SK-N-SH (cell line): ENCODE measurements around the gene NMNAT1. TPM values are rescaled to one million over a fixed set of nuclear protein-coding genes. Genes with fewer than 3 reads are reported as not detected.

Experiments
- CTCF ChIA-PET: fragments of 300-600, 350-600 bp; formaldehyde crosslinking; extraction: SDS; loops from one replicate; lab custom pipeline; 2021; lab: Yijun Ruan, JAX
- POLR2A ChIA-PET: fragments of 350-600 bp; sonication (Branson Sonifier 250); formaldehyde crosslinking; extraction: SDS; loops from one replicate; lab custom pipeline; 2020; ENCODE audit warnings: antibody characterized with exemption, inconsistent platforms; lab: Yijun Ruan, JAX
- DNase-seq: peaks from one replicate; pipeline ENCODE4 v3.0.0; 2012
- H2AFZ ChIP-seq: fragments of 200-600 bp; sonication (generic); 2 replicates; pipeline ENCODE4 v1.8.1; 2016; ENCODE audit warnings: antibody characterized with exemption, mild to moderate bottlenecking, low read depth
- H3F3A ChIP-seq: fragments of 200-600 bp; sonication (generic); replicated peaks from 2 replicates; pipeline ENCODE3; 2016; ENCODE audit warnings: antibody characterized with exemption, mild to moderate bottlenecking; ENCODE audit not compliant: insufficient read depth
- H3K27ac ChIP-seq, 2 experiments: fragments of 200-500 bp in 1 of 2; fragments of 200-600 bp in 1 of 2; sonication (Bioruptor generic) in 1 of 2; sonication (generic), shearing (Covaris generic) in 1 of 2; 2 replicates each; pipeline versions ENCODE4 v1.5.1 to v1.6.1; 2014 to 2016; ENCODE audit warnings: low read depth in 2 of 2, inconsistent platforms in 1 of 2, low read length in 1 of 2, mild to moderate bottlenecking in 1 of 2, mixed read lengths in 1 of 2
- H3K27me3 ChIP-seq: fragments of 200-600 bp; sonication (generic), shearing (Covaris generic); 2 replicates; pipeline ENCODE4 v1.6.1; 2016; ENCODE audit warnings: mixed run types; ENCODE audit not compliant: insufficient read depth
- H3K36me3 ChIP-seq, 2 experiments: fragments of 200-500 bp in 1 of 2; fragments of 200-600 bp in 1 of 2; sonication (Bioruptor generic) in 1 of 2; sonication (generic) in 1 of 2; replicated peaks in 1 of 2; 2 replicates each; pipeline versions ENCODE3 to v1.5.1; 2014 to 2016; ENCODE audit warnings: low read length in 1 of 2, mild to moderate bottlenecking in 1 of 2; ENCODE audit not compliant: insufficient read depth in 2 of 2, control insufficient read depth in 1 of 2
- H3K4me1 ChIP-seq, 2 experiments: fragments of 200-500 bp in 1 of 2; fragments of 200-600 bp in 1 of 2; sonication (Bioruptor generic) in 1 of 2; sonication (generic), shearing (Covaris generic) in 1 of 2; 2 replicates each; pipeline versions ENCODE4 v1.5.1 to v1.6.1; 2014 to 2016; ENCODE audit warnings: low read depth in 1 of 2, low read length in 1 of 2, mixed run types in 1 of 2; ENCODE audit not compliant: insufficient read depth in 2 of 2, control insufficient read depth in 1 of 2
- H3K4me2 ChIP-seq: fragments of 200-600 bp; sonication (generic), shearing (Covaris generic); 2 replicates; pipeline ENCODE4 v1.6.1; 2017; ENCODE audit warnings: mixed run types
- H3K4me3 ChIP-seq, 2 experiments: fragments of 200-500 bp in 1 of 2; fragments of 200-600 bp in 1 of 2; sonication (Bioruptor generic) in 1 of 2; sonication (generic), shearing (Covaris generic) in 1 of 2; 2 replicates each; pipeline versions ENCODE4 v1.5.1 to v1.8.1; 2014 to 2016; ENCODE audit warnings: low read depth in 2 of 2, inconsistent platforms in 1 of 2, low read length in 1 of 2, mild to moderate bottlenecking in 1 of 2, mixed read lengths in 1 of 2, moderate library complexity in 1 of 2
- H3K79me2 ChIP-seq: fragments of 200-600 bp; sonication (generic); 2 replicates; pipeline ENCODE4 v1.8.1; 2017; ENCODE audit warnings: mild to moderate bottlenecking; ENCODE audit not compliant: insufficient read depth
- H3K9ac ChIP-seq: fragments of 200-600 bp; sonication (generic); 2 replicates; pipeline ENCODE4 v1.6.1; 2017; ENCODE audit warnings: mixed run types
- H3K9me2 ChIP-seq: fragments of 200-600 bp; sonication (generic); 2 replicates; pipeline ENCODE4 v1.6.1; 2017; ENCODE audit warnings: mixed run types
- H3K9me3 ChIP-seq: fragments of 200-600 bp; sonication (generic); 2 replicates; pipeline ENCODE4 v1.6.1; 2017; ENCODE audit warnings: mixed run types, mild to moderate bottlenecking, moderate library complexity
- H4K20me1 ChIP-seq: fragments of 200-600 bp; sonication (generic); 2 replicates; pipeline ENCODE4 v1.6.1; 2017; ENCODE audit warnings: mild to moderate bottlenecking, mixed run types; ENCODE audit not compliant: insufficient read depth
- CHD2 ChIP-seq: fragments of 150-350 bp; IDR thresholded peaks from 2 replicates; pipeline ENCODE4 v1.6.1; 2018; ENCODE audit warnings: low read length; ENCODE audit not compliant: partially characterized antibody
- FOXM1 ChIP-seq: IDR thresholded peaks from 2 replicates; pipeline ENCODE4 v1.4.0; 2012; ENCODE audit warnings: low read depth, mild to moderate bottlenecking
- GATA2 ChIP-seq: sonication (generic); formaldehyde crosslinking; IDR thresholded peaks from 2 replicates; pipeline ENCODE4 v1.5.0; 2020; ENCODE audit warnings: mild to moderate bottlenecking, missing genetic modification reagents
- POLR2AphosphoS5 ChIP-seq: IDR thresholded peaks from 2 replicates; pipeline ENCODE4 v1.6.1; 2012; ENCODE audit warnings: low read depth, low read length
- RAD21 ChIP-seq: IDR thresholded peaks from 2 replicates; pipeline ENCODE4 v1.6.1; 2012; ENCODE audit warnings: mild to moderate bottlenecking, low read length
- SIN3A ChIP-seq: IDR thresholded peaks from 2 replicates; pipeline ENCODE4 v1.6.1; 2012; ENCODE audit warnings: low read depth, mild to moderate bottlenecking, low read length, moderate library complexity, borderline replicate concordance
- TAF1 ChIP-seq: IDR thresholded peaks from 2 replicates; pipeline ENCODE4 v1.6.1; 2012; ENCODE audit warnings: low read depth, mild to moderate bottlenecking, low read length, moderate library complexity, borderline replicate concordance
- TCF12 ChIP-seq: IDR thresholded peaks from 2 replicates; pipeline ENCODE4 v1.4.0; 2012
- TEAD4 ChIP-seq: IDR thresholded peaks from 2 replicates; pipeline ENCODE4 v1.4.0; 2012; ENCODE audit warnings: mild to moderate bottlenecking, borderline replicate concordance; ENCODE audit not compliant: insufficient read depth
- ZBTB33 ChIP-seq: IDR thresholded peaks from 2 replicates; pipeline ENCODE4 v1.4.0; 2012; ENCODE audit warnings: low read depth, borderline replicate concordance
- WGBS: methylation state at CpG from one replicate; pipeline ENCODE4 v1.1.6; 2017; ENCODE audit warnings: low lambda C conversion rate; 5-methylcytosine and 5-hydroxymethylcytosine counted together
- polyA plus RNA-seq, 3 experiments: library from polyadenylated mRNA; depleted of rRNA; stranded (reverse); fragments of >200 nt; gene quantifications; 2 replicates each; pipeline ENCODE4 v1.2.3, GENCODE V29; 2012
- TF ChIP-seq, protein P1 (sequence below): fragments of 150-350 bp; IDR thresholded peaks from 2 replicates; pipeline ENCODE4 v1.6.1; 2016; ENCODE audit warnings: mild to moderate bottlenecking, low read depth, low read length
- TF ChIP-seq, protein P2 (sequence below): IDR thresholded peaks from 2 replicates; pipeline ENCODE4; 2012
- TF ChIP-seq, protein P3 (sequence below): fragments of 200-600 bp; sonication (generic); IDR thresholded peaks from 2 replicates; pipeline ENCODE4 v1.6.1; 2017; ENCODE audit warnings: antibody characterized with exemption, mild to moderate bottlenecking, moderate library complexity

NMNAT1 gene
- polyA plus RNA-seq, 1 of the 3 experiments (the other 2 are of a cell fraction), result 7.0 TPM

DNA sequence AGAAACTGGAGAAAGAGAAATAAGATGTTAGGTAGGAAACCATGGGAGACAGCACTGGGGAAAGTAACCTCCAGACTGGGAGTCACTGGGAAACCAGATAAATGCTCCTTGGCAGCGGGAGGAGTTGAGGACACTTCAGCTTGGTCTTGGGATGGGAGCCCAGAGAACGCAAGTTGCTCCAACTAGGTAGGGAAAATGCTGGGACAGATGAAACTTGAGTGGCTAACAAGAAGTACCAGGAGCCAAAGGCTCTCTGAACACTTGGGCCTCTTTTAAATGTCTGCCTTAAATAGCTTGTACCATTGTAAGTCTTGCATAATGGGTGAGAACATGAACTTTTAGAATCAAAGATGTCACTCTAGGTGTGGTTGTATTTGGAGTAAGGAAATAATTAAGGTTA lies 3.0 kb downstream of the NMNAT1 start (continued):
- TF ChIP-seq, protein P1, sequence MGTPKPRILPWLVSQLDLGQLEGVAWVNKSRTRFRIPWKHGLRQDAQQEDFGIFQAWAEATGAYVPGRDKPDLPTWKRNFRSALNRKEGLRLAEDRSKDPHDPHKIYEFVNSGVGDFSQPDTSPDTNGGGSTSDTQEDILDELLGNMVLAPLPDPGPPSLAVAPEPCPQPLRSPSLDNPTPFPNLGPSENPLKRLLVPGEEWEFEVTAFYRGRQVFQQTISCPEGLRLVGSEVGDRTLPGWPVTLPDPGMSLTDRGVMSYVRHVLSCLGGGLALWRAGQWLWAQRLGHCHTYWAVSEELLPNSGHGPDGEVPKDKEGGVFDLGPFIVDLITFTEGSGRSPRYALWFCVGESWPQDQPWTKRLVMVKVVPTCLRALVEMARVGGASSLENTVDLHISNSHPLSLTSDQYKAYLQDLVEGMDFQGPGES, result no peak

GRCh38 chr1:9957726-9958125 lies 14.5 kb downstream of the NMNAT1 start:
- no peak for DNase-seq
- no peak overlapping the region for H3K27ac ChIP-seq
- TF ChIP-seq TAF1, result no peak
- TF ChIP-seq, protein P2, sequence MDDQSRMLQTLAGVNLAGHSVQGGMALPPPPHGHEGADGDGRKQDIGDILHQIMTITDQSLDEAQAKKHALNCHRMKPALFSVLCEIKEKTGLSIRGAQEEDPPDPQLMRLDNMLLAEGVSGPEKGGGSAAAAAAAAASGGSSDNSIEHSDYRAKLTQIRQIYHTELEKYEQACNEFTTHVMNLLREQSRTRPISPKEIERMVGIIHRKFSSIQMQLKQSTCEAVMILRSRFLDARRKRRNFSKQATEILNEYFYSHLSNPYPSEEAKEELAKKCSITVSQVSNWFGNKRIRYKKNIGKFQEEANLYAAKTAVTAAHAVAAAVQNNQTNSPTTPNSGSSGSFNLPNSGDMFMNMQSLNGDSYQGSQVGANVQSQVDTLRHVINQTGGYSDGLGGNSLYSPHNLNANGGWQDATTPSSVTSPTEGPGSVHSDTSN, result no peak
- TF ChIP-seq CHD2, result no peak
- TF ChIP-seq, protein P3, sequence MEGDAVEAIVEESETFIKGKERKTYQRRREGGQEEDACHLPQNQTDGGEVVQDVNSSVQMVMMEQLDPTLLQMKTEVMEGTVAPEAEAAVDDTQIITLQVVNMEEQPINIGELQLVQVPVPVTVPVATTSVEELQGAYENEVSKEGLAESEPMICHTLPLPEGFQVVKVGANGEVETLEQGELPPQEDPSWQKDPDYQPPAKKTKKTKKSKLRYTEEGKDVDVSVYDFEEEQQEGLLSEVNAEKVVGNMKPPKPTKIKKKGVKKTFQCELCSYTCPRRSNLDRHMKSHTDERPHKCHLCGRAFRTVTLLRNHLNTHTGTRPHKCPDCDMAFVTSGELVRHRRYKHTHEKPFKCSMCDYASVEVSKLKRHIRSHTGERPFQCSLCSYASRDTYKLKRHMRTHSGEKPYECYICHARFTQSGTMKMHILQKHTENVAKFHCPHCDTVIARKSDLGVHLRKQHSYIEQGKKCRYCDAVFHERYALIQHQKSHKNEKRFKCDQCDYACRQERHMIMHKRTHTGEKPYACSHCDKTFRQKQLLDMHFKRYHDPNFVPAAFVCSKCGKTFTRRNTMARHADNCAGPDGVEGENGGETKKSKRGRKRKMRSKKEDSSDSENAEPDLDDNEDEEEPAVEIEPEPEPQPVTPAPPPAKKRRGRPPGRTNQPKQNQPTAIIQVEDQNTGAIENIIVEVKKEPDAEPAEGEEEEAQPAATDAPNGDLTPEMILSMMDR, result no peak
- no peak for TF ChIP-seq RAD21
- no peak for TF ChIP-seq SIN3A
- TF ChIP-seq POLR2AphosphoS5, result no peak
- TF ChIP-seq, all 33 proteins: peak for 0
- Histone ChIP-seq H3K79me2 (no peaks in the 10 kb centered on the region), H3K4me1 (peaks cover 0 to 5% of the 10 kb centered on the region in 2 experiments; a peak in 1 of 4 replicates), H3K9ac (no peak overlapping the region), H3F3A (no peaks in the 10 kb centered on the region), H2AFZ (no peak overlapping the region), H4K20me1 (no peaks in the 10 kb centered on the region), H3K9me2 (no peaks in the 10 kb centered on the region), H3K4me2 (no peak overlapping the region), H3K4me3 (no peak overlapping the region), H3K36me3 (no peaks in the 10 kb centered on the region), H3K27me3 (no peaks in the 10 kb centered on the region), H3K9me3 (no peaks in the 10 kb centered on the region)
- ChIA-PET POLR2A (no interaction called here), CTCF (interaction anchor here (0.6 to 1.3 kb wide), 2 partner anchors 13 to 415 kb away, joined by 3 read pairs; no protein-coding TSS in a partner anchor)
- 86% methylated on average over 8 of the region's 8 CpGs for WGBS

DNA sequence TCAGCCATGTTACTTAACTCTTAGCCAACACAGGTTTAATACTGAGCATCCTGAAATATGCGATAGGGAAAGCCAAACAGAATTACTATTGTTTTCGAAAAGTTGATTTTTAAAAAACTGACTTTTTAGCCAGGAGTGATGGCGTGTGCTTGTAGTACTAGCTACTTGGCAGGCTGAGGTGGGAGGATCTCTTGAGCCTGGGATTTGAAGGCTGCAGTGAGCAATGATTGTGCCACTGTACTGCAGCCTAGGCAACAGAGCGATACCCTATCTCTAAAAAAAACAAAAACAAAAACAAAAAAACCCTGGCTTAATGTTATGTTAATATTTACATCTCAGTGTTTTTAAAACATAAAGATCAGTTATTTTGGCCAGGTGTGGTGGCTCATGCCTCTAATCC lies 16.7 kb downstream of the NMNAT1 start:
- H3K4me2 ChIP-seq, result no peak overlapping the region
- CTCF ChIA-PET, result interaction anchor here (2.2 kb wide), 1 partner anchor 9 kb away, joined by 18 read pairs; no protein-coding TSS in a partner anchor

More for the DNA sequence above, 16.7 kb downstream of the NMNAT1 start:
- no peaks in the 10 kb centered on the region for H4K20me1 ChIP-seq
- H3K36me3 ChIP-seq, result no peaks in the 10 kb centered on the region
- H3K27me3 ChIP-seq, result no peaks in the 10 kb centered on the region
- POLR2A ChIA-PET, result no interaction called here
- no peaks in the 10 kb centered on the region for H3K79me2 ChIP-seq
- no peaks in the 10 kb centered on the region for H3F3A ChIP-seq
- no peaks in the 10 kb centered on the region for H3K9me3 ChIP-seq
- no peak overlapping the region for H3K9ac ChIP-seq
- no peaks in the 10 kb centered on the region for H3K9me2 ChIP-seq
- no peak overlapping the region for H3K4me3 ChIP-seq
- TF ChIP-seq, protein P2, result no peak
- TF ChIP-seq TEAD4 (no peak), TCF12 (no peak), FOXM1 (no peak), RAD21 (no peak), GATA2 (CRISPR knock-in tag) (no peak), ZBTB33 (no peak)
- WGBS, result 96% methylated on average over 4 of the region's 4 CpGs
- DNase-seq, result no peak
- H3K27ac ChIP-seq, result no peak overlapping the region
- no peak overlapping the region for H2AFZ ChIP-seq
- peaks cover 0 to 5% of the 10 kb centered on the region in 2 experiments; a peak in 1 of 4 replicates for H3K4me1 ChIP-seq
